T-cell (primary cell): ENCODE results near the gene CLCF1. TPM values are rescaled to one million over a fixed set of nuclear protein-coding genes. Genes with fewer than 3 reads are reported as not detected.

Experiments
- ATAC-seq, 4 experiments: fragments of 200-7000 bp in 3 of 4; fragments of 150-1000 bp in 1 of 4; cut with Tn5 transposase; replicated peaks in 1 of 4; 1 replicate in 3 of 4; 2 replicates in 1 of 4; pipeline ENCODE4 v1.10.0; 2021; ENCODE audit warnings: moderate library complexity in 3 of 4, mild to moderate bottlenecking in 2 of 4, moderate number of reproducible peaks in 1 of 4
- CTCF ChIA-PET, 2 donors: fragments of 300-600 bp; sonication (Branson Sonifier 250); formaldehyde crosslinking; loops; one replicate each; lab custom pipeline; 2022; ENCODE audit warnings: antibody characterized with exemption in 2 of 2; lab: Charles Lee
- POLR2A ChIA-PET, 2 donors: fragments of 300-600 bp; sonication (Branson Sonifier 250); formaldehyde crosslinking; loops; one replicate each; lab custom pipeline; 2022; ENCODE audit warnings: antibody characterized with exemption in 2 of 2; lab: Charles Lee
- DNase-seq, 35 experiments: peaks; one replicate each; pipeline versions ENCODE4 v3.0.0 to v3.0.0-alpha.2; 2013 to 2023
- H3K27ac ChIP-seq: one replicate; pipeline ENCODE4 v1.5.1; 2013; ENCODE audit warnings: low read length
- H3K27me3 ChIP-seq, 2 experiments: replicated peaks in 1 of 2; 1 replicate in 1 of 2; 2 replicates in 1 of 2; pipeline versions ENCODE4 v1.6.1 to v1.7.0; 2013; ENCODE audit warnings: low read length in 1 of 2, mixed read lengths in 1 of 2; ENCODE audit not compliant: control insufficient read depth in 2 of 2, insufficient read depth in 2 of 2; ENCODE audit errors: extremely low read depth in 1 of 2
- H3K36me3 ChIP-seq, 2 donors: 1 replicate in 1 of 2; 2 replicates in 1 of 2; pipeline versions ENCODE4 v1.6.1 to v1.7.0; 2013; ENCODE audit warnings: low read length in 1 of 2; ENCODE audit not compliant: control insufficient read depth in 2 of 2, insufficient read depth in 1 of 2; ENCODE audit errors: extremely low read depth in 1 of 2
- H3K4me1 ChIP-seq, 2 experiments: 1 replicate in 1 of 2; 2 replicates in 1 of 2; pipeline versions ENCODE4 v1.6.1 to v1.7.0; 2013; ENCODE audit warnings: low read length in 2 of 2, mixed read lengths in 1 of 2; ENCODE audit not compliant: insufficient read depth in 2 of 2, control insufficient read depth in 1 of 2; ENCODE audit errors: extremely low read depth in 1 of 2
- H3K4me3 ChIP-seq, 2 donors: 1 replicate in 1 of 2; 2 replicates in 1 of 2; pipeline versions ENCODE4 v1.5.1 to v1.7.0; 2013; ENCODE audit warnings: mild to moderate bottlenecking in 2 of 2, low read length in 1 of 2, moderate library complexity in 1 of 2; ENCODE audit not compliant: control insufficient read depth in 1 of 2; ENCODE audit errors: extremely low read depth in 1 of 2
- H3K9me3 ChIP-seq: 2 replicates; pipeline ENCODE4 v1.7.0; 2013
- H3K27ac Mint-ChIP-seq, 2 donors: one replicate each; pipeline ENCODE4 v1.8.0; 2020 to 2021; ENCODE audit warnings: mild to moderate bottlenecking in 2 of 2, mixed read lengths in 2 of 2
- H3K27me3 Mint-ChIP-seq, 2 donors: one replicate each; pipeline ENCODE4 v1.8.0; 2021 to 2022; ENCODE audit warnings: mixed read lengths in 2 of 2
- H3K36me3 Mint-ChIP-seq: one replicate; pipeline ENCODE4 v1.8.0; 2021; ENCODE audit warnings: mixed read lengths
- H3K4me1 Mint-ChIP-seq, 3 donors: one replicate each; pipeline ENCODE4 v1.8.0; 2020 to 2022; ENCODE audit warnings: mixed read lengths in 3 of 3, mild to moderate bottlenecking in 1 of 3
- H3K4me3 Mint-ChIP-seq, 3 donors: one replicate each; pipeline ENCODE4 v1.8.0; 2020 to 2022; ENCODE audit warnings: mild to moderate bottlenecking in 3 of 3, mixed read lengths in 3 of 3, moderate library complexity in 3 of 3
- H3K9me3 Mint-ChIP-seq, 3 donors: one replicate each; pipeline ENCODE4 v1.8.0; 2020 to 2022; ENCODE audit warnings: mixed read lengths in 3 of 3
- WGBS: methylation state at CpG from one replicate; pipeline ENCODE4 v1.1.5; 2013; ENCODE audit warnings: missing lambda C conversion rate; ENCODE audit not compliant: insufficient coverage; 5-methylcytosine and 5-hydroxymethylcytosine counted together
- total RNA-seq, 35 experiments: library from RNA in 6 of 35; stranded (reverse) in 6 of 35; fragments of 120-200 nt in 1 of 35; gene quantifications; one replicate each; pipeline versions ENCODE4 v1.2.1 to v1.2.4 and lab custom pipeline; 2013 to 2026

The CLCF1 gene
- total RNA-seq, 5 donors from 2014 or later (not counting 1 experiment from before 2014, with no cell fraction given) = 2.2 to 8.5 (median 4.1) TPM

GRCh38 chr11:67397986-67398660 lies 24.7 kb upstream of the CLCF1 start:
- H3K9me3 Mint-ChIP-seq = no peaks in the 10 kb centered on the region
- Histone ChIP-seq H3K4me1 (peaks cover 25 to 75% of the 10 kb centered on the region in 2 experiments), H3K9me3 (no peaks in the 10 kb centered on the region), H3K4me3 (no peak overlapping the region), H3K36me3 (peaks cover 16 to 41% of the 10 kb centered on the region in 2 donors), H3K27ac (no peak overlapping the region), H3K27me3 (no peaks in the 10 kb centered on the region)
- ATAC-seq (no peak), DNase-seq (no peak)
- H3K4me3 Mint-ChIP-seq = peak overlapping the region in 1 of 3 donors; percentile 77
- ChIA-PET CTCF (interaction anchor here in 1 of 2 donors (0.6 kb wide), 1 partner anchor 46 kb away, joined by 4 read pairs; no protein-coding TSS in a partner anchor), POLR2A (no interaction called here)
- peaks cover 14% of the 10 kb centered on the region for H3K36me3 Mint-ChIP-seq
- H3K27ac Mint-ChIP-seq = peak overlapping the region; percentile 80 to 82
- H3K27me3 Mint-ChIP-seq = no peaks in the 10 kb centered on the region
- 93% methylated on average over 21 of the region's 24 CpGs for WGBS
- peaks cover 49 to 61% (median 53%) of the 10 kb centered on the region in 3 donors for H3K4me1 Mint-ChIP-seq

GRCh38 chr11:67397536-67397935 lies 24.1 kb upstream of the CLCF1 start:
- ATAC-seq (no peak), DNase-seq (no peak)
- Mint-ChIP-seq H3K36me3 (peaks cover 14% of the 10 kb centered on the region), H3K27me3 (no peaks in the 10 kb centered on the region), H3K9me3 (no peaks in the 10 kb centered on the region), H3K27ac (peak overlapping the region; percentile 80 to 82), H3K4me1 (peaks cover 49 to 61% (median 56%) of the 10 kb centered on the region in 3 donors), H3K4me3 (peak overlapping the region in 1 of 3 donors; percentile 77)
- H3K4me1 ChIP-seq = peaks cover 26 to 73% of the 10 kb centered on the region in 2 experiments
- 70% methylated on average over 2 of the region's 6 CpGs for WGBS
- peaks cover 16 to 41% of the 10 kb centered on the region in 2 donors for H3K36me3 ChIP-seq
- no peaks in the 10 kb centered on the region for H3K27me3 ChIP-seq
- CTCF ChIA-PET = no interaction called here
- no peaks in the 10 kb centered on the region for H3K9me3 ChIP-seq
- H3K27ac ChIP-seq = peak overlapping the region; percentile 69
- POLR2A ChIA-PET = no interaction called here
- no peak overlapping the region for H3K4me3 ChIP-seq

GRCh38 chr11:67396587-67397389 lies 23.4 kb upstream of the CLCF1 start:
- WGBS = 7% methylated on average over 10 of the region's 13 CpGs
- Histone ChIP-seq H3K4me3 (peak overlapping the region in 1 of 2 donors; percentile 33), H3K36me3 (peaks cover 16 to 41% of the 10 kb centered on the region in 2 donors), H3K4me1 (peaks cover 25 to 73% of the 10 kb centered on the region in 2 experiments), H3K9me3 (no peaks in the 10 kb centered on the region), H3K27ac (peak overlapping the region; percentile 69), H3K27me3 (no peaks in the 10 kb centered on the region)
- Mint-ChIP-seq H3K27me3 (no peaks in the 10 kb centered on the region), H3K4me3 (peak overlapping the region; percentile 45 to 77 (median 47)), H3K36me3 (peaks cover 14% of the 10 kb centered on the region), H3K27ac (peak overlapping the region; percentile 92 to 95), H3K9me3 (no peaks in the 10 kb centered on the region), H3K4me1 (peaks cover 53 to 59% (median 54%) of the 10 kb centered on the region in 3 donors)
- ATAC-seq (no peak), DNase-seq (peak in 1 of 35 experiments; percentile 51)
- CTCF ChIA-PET = no interaction called here
- POLR2A ChIA-PET = no interaction called here

GRCh38 chr11:67396259-67396581 lies 22.8 kb upstream of the CLCF1 start:
- no peaks in the 10 kb centered on the region for H3K9me3 ChIP-seq
- H3K36me3 ChIP-seq = peaks cover 16 to 41% of the 10 kb centered on the region in 2 donors
- H3K4me3 ChIP-seq = no peak overlapping the region
- no peak for DNase-seq
- H3K27ac ChIP-seq = no peak overlapping the region
- peak overlapping the region in 1 of 3 donors; percentile 77 for H3K4me3 Mint-ChIP-seq
- POLR2A ChIA-PET = no interaction called here
- ATAC-seq = no peak
- CTCF ChIA-PET = no interaction called here
- peak overlapping the region; percentile 57 to 85 for H3K27ac Mint-ChIP-seq
- no peaks in the 10 kb centered on the region for H3K27me3 ChIP-seq
- peaks cover 57 to 61% (median 57%) of the 10 kb centered on the region in 3 donors for H3K4me1 Mint-ChIP-seq
- no peaks in the 10 kb centered on the region for H3K9me3 Mint-ChIP-seq
- H3K4me1 ChIP-seq = peaks cover 25 to 77% of the 10 kb centered on the region in 2 experiments
- no peaks in the 10 kb centered on the region for H3K27me3 Mint-ChIP-seq
- 97% methylated on average over 3 of the region's 7 CpGs for WGBS
- H3K36me3 Mint-ChIP-seq = peaks cover 14% of the 10 kb centered on the region

GRCh38 chr11:67395555-67396258 lies 22.3 kb upstream of the CLCF1 start:
- ChIA-PET CTCF (no interaction called here), POLR2A (interaction anchor here in 1 of 2 donors (0.6 kb wide), 1 partner anchor 18 kb away, joined by 3 read pairs; no protein-coding TSS in a partner anchor)
- H3K4me3 Mint-ChIP-seq = peak overlapping the region in 1 of 3 donors; percentile 77
- no peak for ATAC-seq
- Histone ChIP-seq H3K27me3 (no peaks in the 10 kb centered on the region), H3K4me1 (peaks cover 25 to 78% of the 10 kb centered on the region in 2 experiments), H3K36me3 (peaks cover 16 to 41% of the 10 kb centered on the region in 2 donors), H3K27ac (no peak overlapping the region), H3K4me3 (no peak overlapping the region), H3K9me3 (no peaks in the 10 kb centered on the region)
- H3K4me1 Mint-ChIP-seq = peaks cover 61 to 65% (median 63%) of the 10 kb centered on the region in 3 donors
- WGBS = 89% methylated on average over 12 of the region's 19 CpGs
- peaks cover 13% of the 10 kb centered on the region for H3K36me3 Mint-ChIP-seq
- H3K27ac Mint-ChIP-seq = peak overlapping the region in 1 of 2 donors; percentile 85
- H3K27me3 Mint-ChIP-seq = no peaks in the 10 kb centered on the region
- DNase-seq = no peak
- H3K9me3 Mint-ChIP-seq = no peaks in the 10 kb centered on the region

- H3K36me3 ChIP-seq = peaks cover 16 to 28% of the 10 kb centered on the region in 2 donors
Observed at GRCh38 chr11:67393990-67394389, 20.6 kb upstream of the CLCF1 start.

More at GRCh38 chr11:67393990-67394389, 20.6 kb upstream of the CLCF1 start:
- CTCF ChIA-PET = interaction anchor here in 1 of 2 donors (0.6 kb wide), 1 partner anchor 21 kb away, joined by 10 read pairs; the partner anchor contains the start of gene CLCF1
- H3K9me3 ChIP-seq = no peaks in the 10 kb centered on the region
- H3K4me3 Mint-ChIP-seq = peak overlapping the region; percentile 63 to 87 (median 85)
- no peak overlapping the region for H3K4me3 ChIP-seq
- ATAC-seq (no peak), DNase-seq (no peak)
- 95% methylated on average over 2 of the region's 5 CpGs for WGBS
- H3K9me3 Mint-ChIP-seq = no peaks in the 10 kb centered on the region
- POLR2A ChIA-PET = no interaction called here
- H3K27me3 Mint-ChIP-seq = no peaks in the 10 kb centered on the region
- peaks cover 59 to 62% (median 60%) of the 10 kb centered on the region in 3 donors for H3K4me1 Mint-ChIP-seq
- peaks cover 8% of the 10 kb centered on the region for H3K36me3 Mint-ChIP-seq
- H3K27ac ChIP-seq = no peak overlapping the region
- peak overlapping the region in 1 of 2 donors; percentile 8 for H3K27ac Mint-ChIP-seq
- peaks cover 20 to 74% of the 10 kb centered on the region in 2 experiments for H3K4me1 ChIP-seq
- H3K27me3 ChIP-seq = no peaks in the 10 kb centered on the region
